GM18517 (cell line): Measurements from ENCODE around the gene YJU2.
"Not testable (repeated sequence)": the region's sequence is repeated elsewhere in the genome, so short reads cannot be mapped to it uniquely, and the experiment has no call there.

Source experiments
- ATAC-seq: cut with Tn5 transposase; IDR thresholded peaks from one replicate; pipeline ENCODE4 v1.9.1; 2021; ENCODE audit warnings: mild to moderate bottlenecking, moderate library complexity; ENCODE audit not compliant: unreplicated experiment

Gene YJU2

DNA sequence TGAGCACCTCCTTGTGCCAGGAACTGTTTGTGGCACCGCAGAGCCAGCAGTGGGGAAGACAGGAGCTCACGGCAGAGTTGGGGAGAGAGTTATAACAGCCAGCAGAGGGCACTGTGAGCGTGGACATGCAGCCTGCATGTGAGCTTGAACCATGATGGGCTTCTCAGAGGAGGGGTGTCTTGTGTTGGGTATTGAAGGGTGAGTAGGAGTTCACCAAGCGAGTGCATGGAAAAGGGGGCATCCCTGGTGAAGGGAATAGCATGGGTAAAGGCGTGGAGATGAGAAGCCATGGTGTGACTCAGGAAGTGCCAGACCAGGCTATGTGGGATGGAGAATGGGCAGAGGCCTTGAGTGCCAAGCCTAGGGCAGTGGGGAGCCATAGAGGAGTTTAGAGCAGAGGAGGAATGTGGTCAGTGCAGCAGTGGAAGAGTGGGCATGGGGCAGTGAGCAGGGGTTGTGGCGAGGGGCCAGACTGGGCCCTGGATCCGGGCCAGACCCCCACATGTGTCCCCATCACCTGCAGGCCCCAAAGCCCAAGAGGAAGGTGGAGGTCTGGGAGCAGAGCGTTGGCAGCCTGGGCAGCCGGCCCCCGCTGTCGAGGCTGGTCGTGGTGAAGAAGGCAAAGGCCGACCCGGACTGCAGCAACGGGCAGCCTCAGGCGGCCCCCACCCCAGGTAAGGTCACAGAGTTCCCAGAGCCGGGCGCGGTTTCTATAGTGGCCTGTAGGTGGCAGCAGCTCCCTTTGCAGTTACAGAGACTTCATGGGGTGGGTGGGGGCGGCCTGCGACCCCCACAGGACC, 20.4 kb downstream of the YJU2 start:
- no peak for ATAC-seq

DNA sequence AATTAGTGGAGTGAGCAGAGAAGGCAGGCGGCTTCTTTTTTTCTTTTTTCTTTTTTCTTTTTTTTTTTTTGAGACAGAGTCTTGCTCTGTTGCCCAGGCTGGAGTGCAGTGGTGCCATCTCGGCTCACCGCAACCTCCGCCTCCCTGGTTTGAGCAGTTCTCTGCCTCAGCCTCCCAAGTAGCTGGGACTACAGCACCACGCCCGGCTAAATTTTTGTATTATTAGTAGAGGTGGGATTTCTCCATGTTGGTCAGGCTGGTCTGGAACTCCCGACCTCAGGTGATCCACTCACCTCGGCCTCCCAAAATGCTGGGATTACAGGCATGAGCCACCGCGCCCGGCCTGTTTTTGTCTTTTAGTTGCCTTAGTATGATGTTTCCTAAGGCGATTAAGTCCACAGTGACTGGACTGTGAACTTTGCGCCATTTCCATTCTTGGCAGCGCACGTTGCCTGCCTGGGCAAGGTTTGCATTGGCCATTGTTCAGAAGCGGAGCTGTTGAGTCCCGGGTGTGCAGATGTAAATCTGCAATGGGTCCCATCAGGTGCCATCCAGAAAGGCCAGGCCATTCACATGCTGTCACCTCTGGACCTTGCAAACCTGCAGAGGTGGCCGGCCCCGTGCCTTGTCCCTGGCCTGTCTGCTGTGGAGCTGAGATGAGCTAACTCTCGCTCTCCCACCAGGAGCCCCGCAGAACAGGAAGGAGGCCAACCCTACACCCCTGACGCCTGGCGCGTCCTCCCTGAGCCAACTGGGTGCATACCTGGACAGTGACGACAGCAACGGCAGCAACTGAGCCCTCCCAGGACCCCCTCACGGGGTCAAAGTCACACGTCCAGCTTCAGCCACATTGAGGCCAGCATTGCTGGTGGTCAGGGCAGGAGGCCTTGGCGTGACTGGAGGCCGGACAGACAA, 21.3 kb downstream of the YJU2 start:
- no peak for ATAC-seq

DNA sequence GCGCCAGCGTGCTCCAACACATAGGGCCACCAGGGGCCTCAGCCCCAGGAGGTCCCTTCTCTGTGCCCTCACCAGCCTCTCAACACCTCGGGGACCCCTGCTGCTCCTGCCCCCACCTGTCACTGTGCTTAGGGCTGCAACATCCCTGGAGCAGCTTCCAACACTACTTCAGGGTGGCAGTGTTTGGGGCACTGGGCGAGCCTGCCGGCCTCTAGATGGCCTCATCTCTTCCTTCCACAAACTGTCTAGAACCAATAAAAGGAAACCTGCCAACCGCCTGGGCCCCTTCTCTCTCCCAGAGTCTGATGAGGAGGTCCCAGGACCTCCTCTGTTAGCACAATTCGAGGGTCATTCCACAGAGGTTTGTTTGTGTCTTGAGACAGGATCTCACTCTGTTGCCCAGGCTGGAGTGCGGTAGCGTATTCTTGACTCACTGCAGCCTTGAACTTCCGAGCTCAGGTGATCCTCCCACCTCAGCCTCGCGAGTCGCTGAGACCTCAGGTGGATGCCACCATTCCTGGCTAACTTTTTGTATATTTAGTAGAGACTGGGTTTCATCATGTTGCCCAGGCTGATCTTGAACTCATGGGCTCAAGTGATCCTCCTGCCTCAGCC, 22.0 kb downstream of the YJU2 start:
- no peak for ATAC-seq

DNA sequence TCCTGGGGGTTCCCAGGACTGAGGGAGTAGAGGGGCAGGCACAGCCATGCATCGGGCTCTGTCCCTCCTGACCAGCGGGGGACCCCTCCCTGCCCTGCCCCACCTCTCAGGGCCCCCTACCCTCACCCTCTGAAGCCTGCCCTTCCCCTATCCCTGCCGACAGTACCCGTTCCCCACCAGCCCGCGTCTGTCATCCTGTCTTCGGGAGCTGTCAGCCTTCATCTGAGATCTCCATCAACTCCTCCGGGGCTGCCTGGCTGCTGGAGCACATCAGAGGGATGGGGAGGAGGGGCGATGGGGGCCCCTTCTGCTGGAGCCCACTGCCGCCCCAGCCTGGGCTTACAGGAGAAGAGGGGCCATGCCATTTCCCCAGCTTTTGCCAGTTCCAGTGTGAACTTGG, 26.0 kb downstream of the YJU2 start:
- no peak for ATAC-seq

DNA sequence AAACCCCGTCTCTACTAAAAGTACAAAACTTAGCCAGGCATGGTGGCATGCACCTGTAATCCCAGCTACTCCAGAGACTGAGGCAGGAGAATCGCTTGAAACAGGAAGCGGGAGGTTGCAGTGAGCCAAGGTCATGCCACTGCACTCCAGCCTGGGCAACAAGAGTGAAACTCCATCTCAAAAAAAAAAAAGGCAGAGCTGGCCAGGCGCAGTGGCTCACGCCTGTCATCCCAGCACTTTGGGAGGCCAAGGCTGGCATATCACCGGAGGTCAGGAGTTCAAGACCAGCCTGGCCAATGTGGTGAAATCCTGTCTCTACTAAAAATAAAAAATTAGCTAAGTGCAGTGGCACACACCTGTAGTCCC, 27.4 kb downstream of the YJU2 start:
- ATAC-seq, result not testable (repeated sequence)

DNA sequence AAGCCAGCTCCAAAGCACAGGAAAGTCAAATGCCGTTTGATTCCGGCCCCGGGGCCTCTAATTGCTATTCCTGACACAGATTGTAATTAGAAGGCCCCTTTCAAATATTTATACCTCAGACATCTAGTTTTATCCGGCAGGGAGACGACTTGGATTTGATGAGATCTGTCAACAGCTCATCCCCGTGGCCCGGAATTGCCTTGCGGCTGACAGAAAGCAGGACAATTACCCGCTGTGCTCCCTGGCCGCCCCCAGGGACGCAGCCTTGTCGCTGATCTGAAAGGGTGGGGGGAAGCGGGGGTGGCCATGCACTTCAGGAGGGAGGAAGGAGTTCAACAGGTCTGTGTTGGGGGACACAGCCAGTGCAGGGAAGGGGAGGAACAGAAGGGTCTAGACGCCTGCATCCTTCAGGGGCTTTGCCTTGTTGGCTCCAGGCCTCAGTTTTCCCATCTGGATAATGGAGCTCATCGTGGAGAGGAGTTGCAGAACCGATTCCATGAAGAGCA, 30.4 kb downstream of the YJU2 start:
- no peak for ATAC-seq

DNA sequence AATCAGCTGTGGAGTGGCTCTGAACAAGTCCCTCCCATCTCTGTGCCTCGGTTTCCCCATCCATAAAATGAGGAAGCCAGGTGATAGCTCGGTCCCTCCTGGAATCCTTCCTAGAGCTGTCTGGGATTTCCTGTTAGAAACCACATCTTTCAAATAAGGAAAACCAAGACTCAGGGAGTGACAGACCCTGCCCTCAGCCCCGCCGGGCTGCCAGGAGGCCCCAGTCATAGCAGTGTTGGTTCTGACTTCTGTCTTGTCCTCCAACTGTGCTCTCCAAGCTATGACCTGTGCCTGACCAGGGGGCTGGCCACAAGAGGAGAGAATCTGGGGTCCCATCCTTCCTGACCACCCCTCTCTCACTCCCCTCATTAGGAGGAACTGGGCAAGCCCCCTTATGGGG, 31.1 kb downstream of the YJU2 start:
- no peak for ATAC-seq

DNA sequence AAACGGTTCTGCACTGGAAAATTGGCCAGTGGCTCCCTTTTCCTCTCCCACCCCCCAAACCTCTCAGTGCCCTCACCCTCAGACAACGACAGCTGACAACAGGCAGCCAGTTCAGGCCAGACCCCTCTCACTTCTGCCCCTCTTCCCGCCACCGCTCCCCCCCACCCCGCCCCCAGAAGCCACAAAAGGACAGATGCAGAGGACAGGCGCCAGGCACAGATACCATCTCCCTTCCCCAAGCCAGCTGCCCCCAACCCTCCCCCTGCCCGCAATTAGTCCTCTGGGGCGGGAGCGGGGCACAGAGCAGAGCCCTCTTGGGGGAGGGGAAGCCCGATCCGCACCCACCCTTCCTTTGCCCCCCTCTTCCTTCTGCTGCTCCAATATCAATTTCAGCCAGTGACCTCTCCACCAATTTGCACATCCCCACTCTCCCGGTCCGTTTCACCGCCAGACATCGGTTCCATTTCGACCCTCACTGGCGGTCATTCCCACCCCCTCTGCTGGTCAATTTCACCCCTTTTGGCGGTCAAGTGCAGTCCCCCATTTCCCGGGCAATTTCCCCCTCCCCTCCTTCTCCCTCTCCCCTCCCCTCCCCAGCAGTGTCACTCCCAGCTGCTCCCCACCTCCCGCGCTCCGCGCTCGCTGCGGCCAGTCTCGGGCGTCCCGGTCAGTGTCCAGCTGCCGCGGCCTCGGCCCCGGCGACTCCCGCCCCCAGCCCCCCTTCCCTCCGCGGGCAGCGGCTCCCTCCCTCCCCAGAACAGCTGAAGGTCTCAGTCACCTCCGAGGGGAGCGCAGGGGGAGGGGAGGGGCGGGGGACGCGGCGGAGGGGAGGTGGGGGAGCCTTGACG, 31.8 kb downstream of the YJU2 start, which contains the start of gene SHD:
Gene SHD, plus strand, starts transcription at position 848 of the 848 bp plus-strand sequence. CDS start 798 bp downstream, outside the sequence.
- ATAC-seq, result no peak

DNA sequence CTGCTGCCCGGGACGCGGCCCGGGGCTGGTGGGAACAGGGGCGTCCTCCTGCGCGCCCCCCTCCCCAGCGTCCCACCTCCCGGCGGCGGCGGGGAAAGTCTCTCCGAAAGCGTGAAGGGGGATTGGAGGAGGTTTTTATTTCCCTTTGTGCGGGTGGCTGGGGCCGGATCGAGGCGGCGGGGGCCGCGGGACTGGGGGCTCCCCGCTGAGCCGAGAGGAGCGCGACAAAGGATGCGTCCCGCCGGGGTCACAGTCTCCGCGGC, 32.3 kb downstream of the YJU2 start:
- ATAC-seq, result no peak

DNA sequence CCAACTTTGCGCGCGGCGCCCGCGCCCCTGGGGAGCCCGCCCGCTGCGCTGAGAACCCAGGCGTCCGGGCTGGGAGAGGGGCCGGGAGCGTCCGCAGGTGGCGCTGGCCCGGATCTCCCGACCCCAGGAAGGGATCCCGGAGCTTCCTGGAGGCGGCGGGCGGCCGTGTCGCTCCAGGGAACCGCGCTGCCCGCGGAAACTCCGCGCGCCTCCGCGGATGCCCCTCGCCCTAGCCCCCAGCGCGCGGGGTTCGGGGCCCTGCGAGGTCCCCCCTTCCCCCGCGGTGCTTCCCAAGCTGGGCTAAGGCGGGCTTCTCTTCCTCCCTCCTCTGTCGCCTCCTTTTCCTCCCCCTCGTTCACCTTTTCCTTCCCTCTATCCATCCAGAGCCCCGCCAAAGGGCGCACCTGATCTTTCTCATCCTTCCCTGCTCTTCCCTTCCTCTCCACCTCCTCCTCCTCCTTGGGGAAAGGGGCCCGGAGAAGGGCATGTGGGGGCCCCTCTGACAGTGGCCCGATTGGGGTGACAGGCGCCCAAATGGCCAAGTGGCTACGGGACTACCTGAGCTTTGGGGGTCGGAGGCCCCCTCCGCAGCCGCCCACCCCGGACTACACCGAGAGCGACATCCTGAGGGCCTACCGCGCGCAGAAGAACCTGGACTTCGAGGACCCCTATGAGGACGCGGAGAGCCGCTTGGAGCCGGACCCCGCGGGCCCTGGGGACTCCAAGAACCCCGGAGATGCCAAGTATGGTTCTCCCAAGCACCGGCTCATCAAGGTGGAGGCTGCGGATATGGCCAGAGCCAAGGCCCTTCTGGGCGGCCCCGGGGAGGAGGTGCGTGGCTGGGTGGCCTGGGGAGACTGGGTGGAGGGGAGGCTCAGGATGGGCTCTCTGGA, 32.9 kb downstream of the YJU2 start:
- no peak for ATAC-seq

DNA sequence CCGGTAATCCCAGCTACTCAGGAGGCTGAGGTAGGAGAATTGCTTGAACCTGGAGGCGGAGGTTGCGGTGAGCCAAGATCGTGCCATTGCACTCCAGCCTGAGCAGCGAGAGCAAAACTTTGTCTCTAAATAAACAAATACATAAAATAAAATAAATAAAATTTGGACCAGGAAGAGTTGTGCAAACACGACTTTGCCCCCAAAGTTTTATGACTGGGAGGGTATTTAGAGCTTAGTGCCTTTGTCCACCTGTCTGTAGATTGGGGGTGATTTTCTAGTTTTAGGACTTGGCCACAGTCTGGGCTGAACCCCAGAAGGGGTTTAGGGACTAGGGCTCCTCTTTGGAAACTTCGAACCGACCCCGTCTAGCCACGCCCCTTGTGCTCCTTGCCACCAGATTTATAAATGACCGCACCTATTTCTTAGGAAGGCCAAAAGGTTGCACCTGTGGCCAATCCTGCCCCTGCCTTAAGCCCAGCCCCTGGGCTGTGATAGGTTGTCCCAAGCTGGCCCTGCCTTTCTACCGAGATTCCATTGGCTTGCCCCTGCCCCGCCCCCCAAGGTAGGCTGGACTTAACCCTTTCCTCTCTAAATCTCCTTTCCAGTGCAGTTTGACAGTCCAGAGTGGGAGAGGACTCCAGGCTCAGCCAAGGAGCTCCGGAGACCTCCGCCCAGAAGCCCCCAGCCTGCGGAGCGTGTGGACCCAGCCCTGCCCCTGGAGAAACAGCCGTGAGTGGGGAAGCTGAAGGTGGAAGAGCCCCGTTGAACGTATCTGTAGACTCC, 37.5 kb downstream of the YJU2 start:
- ATAC-seq, result no peak

DNA sequence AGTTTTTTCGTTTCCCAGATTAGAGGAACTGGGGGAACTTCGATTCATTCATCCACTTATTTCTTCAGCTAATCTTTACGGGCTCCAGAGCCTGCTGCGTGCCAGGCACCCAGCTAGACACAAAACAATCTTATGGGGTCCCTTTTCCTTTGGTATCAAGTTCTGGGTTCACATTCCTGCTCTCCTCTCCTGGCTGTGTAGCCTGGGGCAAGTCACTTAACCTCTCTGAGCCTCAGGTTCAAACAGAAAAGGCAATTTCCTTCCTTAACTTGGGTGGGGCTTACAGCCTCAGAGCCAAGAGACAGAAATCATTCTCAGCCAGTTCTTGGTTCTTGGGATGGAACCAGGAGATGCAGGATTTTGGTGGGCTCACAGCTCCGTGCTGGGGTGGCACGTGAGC, 38.1 kb downstream of the YJU2 start:
- ATAC-seq, result no peak

DNA sequence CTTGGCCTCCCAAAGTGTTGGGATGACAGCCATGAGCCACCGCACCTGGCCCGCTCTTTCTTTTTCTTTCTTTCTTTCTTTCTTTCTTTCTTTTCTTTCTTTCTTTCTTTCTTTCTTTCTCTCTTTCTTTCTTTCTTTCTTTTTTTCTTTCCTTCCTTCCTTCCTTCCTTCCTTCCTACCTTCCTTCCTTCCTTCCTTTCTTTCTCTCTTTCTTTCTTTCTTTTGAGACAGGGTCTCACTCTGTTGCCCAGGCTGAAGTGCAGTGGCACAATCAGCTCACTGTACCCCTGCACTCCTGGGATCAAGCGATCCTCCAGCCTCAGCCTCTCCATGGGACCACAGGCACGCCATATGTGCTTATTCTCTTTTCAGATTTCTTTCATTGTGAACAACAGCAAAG, 39.3 kb downstream of the YJU2 start:
- not testable (repeated sequence) for ATAC-seq

DNA sequence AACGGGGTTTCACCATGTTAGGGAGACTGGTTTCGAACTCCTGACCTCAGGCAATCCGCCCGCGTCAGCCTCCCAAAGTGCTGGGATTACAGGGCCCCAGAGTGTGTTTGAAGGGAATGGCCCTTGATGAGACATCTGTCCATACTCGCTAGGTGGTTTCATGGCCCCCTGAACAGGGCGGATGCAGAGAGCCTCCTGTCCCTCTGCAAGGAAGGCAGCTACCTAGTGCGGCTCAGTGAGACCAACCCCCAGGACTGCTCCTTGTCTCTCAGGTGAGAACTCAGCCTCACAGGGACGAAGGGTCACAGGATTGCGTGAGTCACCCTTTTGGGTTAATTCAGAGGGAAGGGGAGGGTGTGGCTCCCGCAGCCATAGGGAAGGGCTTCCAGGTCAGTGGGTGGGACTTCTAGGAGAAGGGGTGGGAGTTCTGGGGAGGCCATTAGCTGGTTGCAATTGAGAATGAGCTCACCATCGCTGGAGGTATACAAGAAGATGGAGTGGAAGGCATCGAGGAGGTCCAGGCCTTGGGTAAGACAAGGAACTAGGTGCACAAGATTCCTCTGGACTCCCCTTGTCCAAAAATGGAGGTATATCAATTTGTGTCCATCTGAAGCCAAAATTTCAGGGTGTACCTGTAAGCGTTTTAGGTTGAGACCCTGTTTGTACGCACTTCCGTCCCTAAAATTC, 41.4 kb downstream of the YJU2 start:
- ATAC-seq, result no peak

DNA sequence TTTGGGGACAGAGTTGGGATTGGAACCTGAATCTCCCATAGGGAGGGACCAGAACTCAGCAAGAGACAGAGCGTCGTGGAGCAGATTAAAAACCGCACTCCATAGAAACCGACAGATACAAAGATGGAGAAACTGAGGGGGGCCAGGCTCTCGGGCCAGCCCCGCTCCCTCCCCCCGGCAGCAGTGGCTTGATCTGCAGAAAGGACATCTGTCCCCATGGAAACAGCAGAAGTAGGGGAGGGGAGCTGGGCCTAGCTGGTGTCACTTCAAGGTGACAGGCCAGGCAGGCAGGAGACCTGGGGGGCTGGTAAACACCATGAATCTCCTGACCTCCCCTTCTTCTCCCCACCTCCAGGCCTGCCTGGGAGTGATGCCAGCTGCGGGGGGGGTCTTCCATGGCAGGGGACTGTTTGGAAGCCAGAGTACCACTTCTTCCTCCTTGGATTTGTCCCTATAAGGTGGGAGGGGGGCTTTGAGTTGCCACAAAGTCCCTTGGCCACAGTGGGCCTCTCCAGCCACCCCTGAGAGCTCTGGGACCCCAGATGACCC, 44.4 kb downstream of the YJU2 start:
- no peak for ATAC-seq

DNA sequence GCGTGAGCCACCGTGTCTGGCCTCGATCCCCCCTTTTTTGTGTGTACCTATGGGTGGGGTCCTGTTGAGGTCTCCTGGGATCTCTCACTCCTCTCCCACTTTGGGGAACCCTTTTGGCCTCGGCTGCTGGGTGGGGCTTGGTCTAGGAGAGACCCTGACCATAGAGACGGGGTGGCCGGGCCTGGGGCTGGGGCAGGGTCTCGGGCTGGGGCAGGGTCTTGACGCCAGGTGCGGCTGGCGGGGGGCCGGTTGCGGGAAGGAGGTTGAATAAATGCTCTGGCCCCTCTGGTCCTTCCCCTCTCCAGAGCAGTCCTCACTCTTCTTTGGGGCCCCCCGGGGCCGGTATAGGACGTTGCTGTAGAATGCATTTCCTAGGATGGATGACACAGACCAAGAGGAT, 45.6 kb downstream of the YJU2 start:
- no peak for ATAC-seq

DNA sequence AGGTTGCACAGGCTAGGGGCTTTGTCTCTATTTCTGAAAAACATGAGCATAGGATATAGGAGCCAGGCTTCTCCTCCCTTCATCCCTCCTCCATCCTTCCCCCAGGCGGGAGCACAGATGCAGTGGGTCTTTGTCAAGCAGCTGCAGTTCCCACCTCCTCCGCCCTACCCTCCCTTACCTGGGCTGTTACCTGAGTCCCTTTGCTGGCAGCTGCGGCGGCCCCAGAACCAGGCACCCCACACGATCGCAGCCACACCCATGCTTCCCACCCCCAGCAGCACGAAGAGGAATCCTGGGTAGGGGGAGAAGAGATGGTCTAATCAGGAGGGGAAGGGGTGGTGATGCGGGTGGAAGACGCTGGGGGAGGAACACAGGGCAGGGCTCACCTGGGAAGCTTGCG, 47.5 kb downstream of the YJU2 start:
- ATAC-seq, result no peak
